Keratinocyte (primary cell): ENCODE measurements around the gene ARHGAP10. TPM values are rescaled to one million over a fixed set of nuclear protein-coding genes. Genes with fewer than 3 reads are reported as not detected.

Experiments
- DNase-seq: peaks from one replicate; pipeline ENCODE4 v3.0.0-alpha.2; 2011; ENCODE audit warnings: low read depth, missing footprints, low spot score
- FAIRE-seq: peaks from 2 replicates; lab custom pipeline; 2011; peaks lifted over from hg19 to GRCh38; lab: Jason Lieb, UNC
- H2AFZ ChIP-seq: 2 replicates; pipeline ENCODE4 v1.6.0; 2012; ENCODE audit warnings: low read length, control low read depth, inconsistent platforms; ENCODE audit not compliant: control insufficient read depth
- H3K27ac ChIP-seq: 2 replicates; pipeline ENCODE4 v1.5.1; 2011; ENCODE audit warnings: low read length; ENCODE audit not compliant: control insufficient read depth, insufficient read depth
- H3K27me3 ChIP-seq: 3 replicates; pipeline ENCODE4 v1.6.0; 2011; ENCODE audit warnings: low read length; ENCODE audit not compliant: control insufficient read depth, insufficient read depth; ENCODE audit errors: extremely low read depth
- H3K36me3 ChIP-seq, 2 experiments: 2 replicates in 1 of 2; 3 replicates in 1 of 2; pipeline ENCODE4 v1.5.1; 2011; ENCODE audit warnings: low read length in 2 of 2, mild to moderate bottlenecking in 1 of 2; ENCODE audit not compliant: control insufficient read depth in 2 of 2, insufficient read depth in 2 of 2; ENCODE audit errors: extremely low read depth in 1 of 2
- H3K4me1 ChIP-seq: 3 replicates; pipeline ENCODE4 v1.5.1; 2011; ENCODE audit warnings: low read length; ENCODE audit not compliant: control insufficient read depth, insufficient read depth; ENCODE audit errors: extremely low read depth
- H3K4me2 ChIP-seq: 3 replicates; pipeline ENCODE4 v1.6.0; 2011; ENCODE audit warnings: low read depth, low read length; ENCODE audit not compliant: control insufficient read depth, insufficient read depth; ENCODE audit errors: extremely low read depth
- H3K4me3 ChIP-seq, 3 experiments: fragments of 200-600 bp in 1 of 3; sonication (generic) in 1 of 3; 2 replicates in 2 of 3; 3 replicates in 1 of 3; pipeline ENCODE4 v1.5.1; 2011 to 2016; ENCODE audit warnings: low read length in 3 of 3, mild to moderate bottlenecking in 3 of 3, control low read depth in 2 of 3, inconsistent platforms in 1 of 3, low read depth in 1 of 3, mixed read lengths in 1 of 3, mixed run types in 1 of 3, moderate library complexity in 1 of 3; ENCODE audit not compliant: control insufficient read depth in 2 of 3, insufficient read depth in 2 of 3; ENCODE audit errors: extremely low read depth in 1 of 3
- H3K79me2 ChIP-seq: 2 replicates; pipeline ENCODE4 v1.6.0; 2012; ENCODE audit warnings: low read length; ENCODE audit not compliant: control insufficient read depth, insufficient read depth
- H3K9ac ChIP-seq: 3 replicates; pipeline ENCODE4 v1.6.0; 2011; ENCODE audit warnings: low read length; ENCODE audit not compliant: control insufficient read depth, insufficient read depth; ENCODE audit errors: extremely low read depth
- H3K9me1 ChIP-seq: 3 replicates; pipeline ENCODE4 v1.6.0; 2011; ENCODE audit warnings: low read length; ENCODE audit not compliant: control insufficient read depth, insufficient read depth; ENCODE audit errors: extremely low read depth
- H3K9me3 ChIP-seq: 2 replicates; pipeline ENCODE4 v1.5.1; 2012; ENCODE audit warnings: low read depth, low read length; ENCODE audit not compliant: control insufficient read depth
- H4K20me1 ChIP-seq: 3 replicates; pipeline ENCODE4 v1.6.0; 2011; ENCODE audit warnings: low read length; ENCODE audit not compliant: control insufficient read depth, insufficient read depth; ENCODE audit errors: extremely low read depth
- EZH2 ChIP-seq: IDR thresholded peaks from one replicate; pipeline ENCODE4 v1.6.1; 2012; ENCODE audit warnings: inconsistent platforms, mild to moderate bottlenecking, low read length, moderate library complexity
- dilution Hi-C: fragments of 300-500 bp; cut with MboI; formaldehyde crosslinking; loops from one replicate; pipeline ENCODE4 v1.7.0; 2020; ENCODE audit warnings: low sequenced_read_pairs; ENCODE audit not compliant: extremely low pct_ligation_motif_present
- polyA plus RNA-seq, 5 experiments: library from polyadenylated mRNA; depleted of rRNA in 3 of 5; stranded (reverse) in 3 of 5; stranded (forward) in 1 of 5; unstranded in 1 of 5; fragments of >200 nt; gene quantifications; 1 replicate in 1 of 5; 2 replicates in 3 of 5; 3 replicates in 1 of 5; pipeline versions ENCODE4 v1.2.1 to v1.2.3, GENCODE V29; 2011 to 2012; ENCODE audit warnings: missing spikeins in 2 of 5, low read depth in 1 of 5, low replicate concordance in 1 of 5
- TF ChIP-seq, protein P1 (sequence below), 3 experiments: IDR thresholded peaks in 1 of 3; conservative IDR thresholded peaks in 1 of 3; optimal IDR thresholded peaks in 1 of 3; 2 replicates in 2 of 3; 3 replicates in 1 of 3; pipeline versions ENCODE3 to v1.5.1; 2011; ENCODE audit warnings: low read length in 3 of 3, mild to moderate bottlenecking in 3 of 3, moderate library complexity in 2 of 3, control low read depth in 1 of 3, inconsistent platforms in 1 of 3; ENCODE audit not compliant: insufficient read depth in 2 of 3; ENCODE audit errors: extremely low read depth in 1 of 3

Gene ARHGAP10
- polyA plus RNA-seq, 1 donor (not counting 4 experiments of a cell fraction or from before 2014, with no cell fraction given), result 18.7 TPM

DNA sequence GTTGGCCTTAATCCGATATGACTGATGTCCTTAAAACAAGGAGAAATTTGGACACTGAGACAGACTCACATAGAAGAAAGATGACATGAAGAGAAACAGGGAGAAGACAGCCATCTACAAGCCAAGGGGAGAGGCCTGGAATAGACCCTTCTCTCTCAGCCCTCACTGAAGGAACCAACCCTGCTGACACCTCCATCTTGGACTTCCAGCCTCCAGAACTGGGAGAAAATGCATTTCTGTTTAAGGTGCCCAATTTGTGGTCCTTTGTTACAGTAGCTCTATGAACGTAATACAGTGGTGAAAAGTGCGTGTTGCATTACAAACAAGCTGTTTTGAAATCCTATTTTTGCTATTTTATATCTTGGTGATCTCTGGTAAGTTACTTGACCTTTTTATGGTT lies 343.6 kb downstream of the ARHGAP10 start:
- Histone ChIP-seq H3K27ac (no peak overlapping the region), H4K20me1 (no peaks in the 10 kb centered on the region), H3K36me3 (peaks cover 7 to 14% of the 10 kb centered on the region in 2 experiments), H3K27me3 (no peaks in the 10 kb centered on the region), H3K4me1 (no peaks in the 10 kb centered on the region), H2AFZ (no peak overlapping the region), H3K79me2 (no peaks in the 10 kb centered on the region), H3K4me3 (no peak overlapping the region), H3K9me3 (no peaks in the 10 kb centered on the region), H3K9me1 (no peaks in the 10 kb centered on the region), H3K9ac (no peak overlapping the region), H3K4me2 (no peak overlapping the region)
- no peak for TF ChIP-seq EZH2
- TF ChIP-seq, protein P1, sequence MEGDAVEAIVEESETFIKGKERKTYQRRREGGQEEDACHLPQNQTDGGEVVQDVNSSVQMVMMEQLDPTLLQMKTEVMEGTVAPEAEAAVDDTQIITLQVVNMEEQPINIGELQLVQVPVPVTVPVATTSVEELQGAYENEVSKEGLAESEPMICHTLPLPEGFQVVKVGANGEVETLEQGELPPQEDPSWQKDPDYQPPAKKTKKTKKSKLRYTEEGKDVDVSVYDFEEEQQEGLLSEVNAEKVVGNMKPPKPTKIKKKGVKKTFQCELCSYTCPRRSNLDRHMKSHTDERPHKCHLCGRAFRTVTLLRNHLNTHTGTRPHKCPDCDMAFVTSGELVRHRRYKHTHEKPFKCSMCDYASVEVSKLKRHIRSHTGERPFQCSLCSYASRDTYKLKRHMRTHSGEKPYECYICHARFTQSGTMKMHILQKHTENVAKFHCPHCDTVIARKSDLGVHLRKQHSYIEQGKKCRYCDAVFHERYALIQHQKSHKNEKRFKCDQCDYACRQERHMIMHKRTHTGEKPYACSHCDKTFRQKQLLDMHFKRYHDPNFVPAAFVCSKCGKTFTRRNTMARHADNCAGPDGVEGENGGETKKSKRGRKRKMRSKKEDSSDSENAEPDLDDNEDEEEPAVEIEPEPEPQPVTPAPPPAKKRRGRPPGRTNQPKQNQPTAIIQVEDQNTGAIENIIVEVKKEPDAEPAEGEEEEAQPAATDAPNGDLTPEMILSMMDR (optimal IDR thresholded peaks at IDR 0.05 in 1 of 3, IDR thresholded peaks at IDR 0.05 in 1 of 3, conservative IDR thresholded peaks at IDR 0.05 in 1 of 3; ENCODE audit: extremely low read depth in 1 of 3, insufficient read depth in 2 of 3, low read length in 3 of 3), result no peak
- DNase-seq (no peak), FAIRE-seq (no peak)
- dilution Hi-C loops, result no loop called here

- Histone ChIP-seq H4K20me1 (no peaks in the 10 kb centered on the region), H2AFZ (no peak overlapping the region), H3K27me3 (no peaks in the 10 kb centered on the region), H3K4me1 (no peaks in the 10 kb centered on the region), H3K4me2 (no peak overlapping the region), H3K4me3 (no peak overlapping the region), H3K79me2 (no peaks in the 10 kb centered on the region), H3K36me3 (peaks cover 7 to 15% of the 10 kb centered on the region in 2 experiments), H3K27ac (no peak overlapping the region), H3K9me3 (no peaks in the 10 kb centered on the region), H3K9me1 (no peaks in the 10 kb centered on the region), H3K9ac (no peak overlapping the region)
- no peak for TF ChIP-seq EZH2
- TF ChIP-seq, protein P1 (optimal IDR thresholded peaks at IDR 0.05 in 1 of 3, IDR thresholded peaks at IDR 0.05 in 1 of 3, conservative IDR thresholded peaks at IDR 0.05 in 1 of 3; ENCODE audit: extremely low read depth in 1 of 3, insufficient read depth in 2 of 3, low read length in 3 of 3), result no peak
- DNase-seq (no peak), FAIRE-seq (no peak)
- dilution Hi-C loops, result no loop called here
These were observed 345.1 kb downstream of the ARHGAP10 start for GRCh38 chr4:148076964-148077363.
